Measurements from ENCODE around the gene PTPRE. TPM values are rescaled to one million over a fixed set of nuclear protein-coding genes. Genes with fewer than 3 reads are reported as not detected.

PTPRE gene
- total RNA-seq, 2 donors from 2014 or later = 6.5 to 8.9 TPM

- Histone ChIP-seq H3K27me3 (no peaks in the 10 kb centered on the region), H3K4me3 (no peak overlapping the region), H3K4me1 (no peaks in the 10 kb centered on the region), H3K27ac (no peak overlapping the region), H3K9me3 (no peaks in the 10 kb centered on the region), H3K36me3 (replicated peaks in 1 of 2; ENCODE audit: insufficient read depth in 1 of 2, low read depth in 2 of 2) (no peaks in the 10 kb centered on the region)
- DNase-seq (peak in 3 of 4 donors; percentile 34 to 45 (median 38)), ATAC-seq (no peak)
- intact Hi-C loops (cut with DNase I) = no loop called here
- 49 to 52% methylated on average over 4 to 5 of the region's 5 CpGs for WGBS, 2 donors
- peak; percentile 20 to 68 (median 41) for TF ChIP-seq CTCF (IDR thresholded peaks at IDR 0.05)
- TF ChIP-seq POLR2A (IDR thresholded peaks at IDR 0.05) = no peak
Observed at GRCh38 chr10:128035557-128035973, 128.7 kb downstream of the PTPRE start.

- Histone ChIP-seq H3K27me3 (no peaks in the 10 kb centered on the region), H3K27ac (no peak overlapping the region), H3K36me3 (replicated peaks in 1 of 2; ENCODE audit: insufficient read depth in 1 of 2, low read depth in 2 of 2) (no peaks in the 10 kb centered on the region), H3K9me3 (no peaks in the 10 kb centered on the region), H3K4me3 (no peak overlapping the region), H3K4me1 (no peaks in the 10 kb centered on the region)
- no peak for ATAC-seq
- intact Hi-C loops (cut with DNase I) = no loop called here
- no peak for DNase-seq
- TF ChIP-seq POLR2A (IDR thresholded peaks at IDR 0.05) (no peak), CTCF (IDR thresholded peaks at IDR 0.05) (no peak)
- WGBS, 2 donors = 52 to 53% methylated on average over 9 of the region's 9 CpGs
Observed at GRCh38 chr10:128036011-128036615, 129.2 kb downstream of the PTPRE start.

GRCh38 chr10:128036746-128037543, 130.0 kb downstream of the PTPRE start:
- Histone ChIP-seq H3K27me3 (no peaks in the 10 kb centered on the region), H3K36me3 (replicated peaks in 1 of 2; ENCODE audit: insufficient read depth in 1 of 2, low read depth in 2 of 2) (no peaks in the 10 kb centered on the region), H3K27ac (no peak overlapping the region), H3K9me3 (no peaks in the 10 kb centered on the region), H3K4me3 (no peak overlapping the region), H3K4me1 (no peaks in the 10 kb centered on the region)
- no peak for DNase-seq
- peak; percentile 27 for ATAC-seq
- TF ChIP-seq CTCF (IDR thresholded peaks at IDR 0.05) (no peak), POLR2A (IDR thresholded peaks at IDR 0.05) (no peak)
- WGBS, 2 donors = 57 to 70% methylated on average over 14 of the region's 14 CpGs
- intact Hi-C loops (cut with DNase I) = no loop called here

GRCh38 chr10:128040096-128040495, 133.2 kb downstream of the PTPRE start:
- WGBS, 2 donors = 61 to 66% methylated on average over 6 to 8 of the region's 8 CpGs
- DNase-seq = no peak
- Histone ChIP-seq H3K27me3 (no peaks in the 10 kb centered on the region), H3K4me3 (no peak overlapping the region), H3K36me3 (replicated peaks in 1 of 2; ENCODE audit: insufficient read depth in 1 of 2, low read depth in 2 of 2) (no peaks in the 10 kb centered on the region), H3K27ac (no peak overlapping the region), H3K9me3 (no peaks in the 10 kb centered on the region), H3K4me1 (no peaks in the 10 kb centered on the region)
- no peak for ATAC-seq
- TF ChIP-seq CTCF (IDR thresholded peaks at IDR 0.05) (no peak), POLR2A (IDR thresholded peaks at IDR 0.05) (no peak)
- intact Hi-C loops (cut with DNase I) = no loop called here

Data from body of pancreas (tissue), 4 donors.